ENCODE measurements around the gene GRAMD1A.

The GRAMD1A gene

DNA sequence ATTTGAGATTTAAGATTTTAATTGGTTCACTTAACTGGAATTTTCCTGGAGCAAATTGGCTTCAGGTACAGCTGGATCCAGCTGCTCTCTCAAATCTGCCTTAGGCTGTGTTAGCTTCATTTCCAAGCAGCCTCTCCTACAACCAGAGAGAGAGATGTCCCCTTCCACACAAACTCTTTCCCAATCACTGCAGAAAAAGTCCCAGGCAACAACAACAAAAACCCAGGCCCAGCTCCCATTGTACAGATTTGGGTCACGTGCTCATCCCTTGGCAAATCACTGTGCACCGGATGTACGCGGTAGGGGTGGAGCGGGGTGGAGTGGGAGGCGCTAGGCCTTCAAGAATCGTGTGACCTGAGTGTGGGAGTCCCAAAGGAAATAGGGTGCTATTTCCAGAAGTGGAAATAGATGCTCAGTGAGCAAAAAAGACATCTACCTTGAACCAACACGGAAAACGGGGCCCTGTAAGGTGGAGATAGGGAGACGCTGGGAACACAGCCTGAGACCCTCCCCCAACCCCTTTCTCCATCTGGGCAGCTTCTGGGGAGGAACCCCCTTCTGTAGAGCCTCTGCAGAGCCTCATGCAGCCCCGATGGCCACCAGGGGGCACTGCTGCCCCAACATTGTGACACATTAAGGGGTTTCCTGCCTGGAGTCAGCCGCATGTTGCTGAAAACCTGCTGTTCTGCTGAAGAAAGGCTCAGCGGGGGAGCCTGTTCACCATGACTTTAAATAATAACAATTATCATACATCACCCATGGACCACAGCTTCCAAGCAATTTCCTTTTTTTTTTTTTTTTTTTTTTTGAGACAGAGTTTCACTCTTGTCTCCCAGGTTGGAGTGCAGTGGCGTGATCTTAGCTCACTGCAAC lies 66.8 kb downstream of the GRAMD1A start:
- peak; percentile 81 for DNase-seq (ENCODE audit: low read depth)
- TF ChIP-seq, protein P1, sequence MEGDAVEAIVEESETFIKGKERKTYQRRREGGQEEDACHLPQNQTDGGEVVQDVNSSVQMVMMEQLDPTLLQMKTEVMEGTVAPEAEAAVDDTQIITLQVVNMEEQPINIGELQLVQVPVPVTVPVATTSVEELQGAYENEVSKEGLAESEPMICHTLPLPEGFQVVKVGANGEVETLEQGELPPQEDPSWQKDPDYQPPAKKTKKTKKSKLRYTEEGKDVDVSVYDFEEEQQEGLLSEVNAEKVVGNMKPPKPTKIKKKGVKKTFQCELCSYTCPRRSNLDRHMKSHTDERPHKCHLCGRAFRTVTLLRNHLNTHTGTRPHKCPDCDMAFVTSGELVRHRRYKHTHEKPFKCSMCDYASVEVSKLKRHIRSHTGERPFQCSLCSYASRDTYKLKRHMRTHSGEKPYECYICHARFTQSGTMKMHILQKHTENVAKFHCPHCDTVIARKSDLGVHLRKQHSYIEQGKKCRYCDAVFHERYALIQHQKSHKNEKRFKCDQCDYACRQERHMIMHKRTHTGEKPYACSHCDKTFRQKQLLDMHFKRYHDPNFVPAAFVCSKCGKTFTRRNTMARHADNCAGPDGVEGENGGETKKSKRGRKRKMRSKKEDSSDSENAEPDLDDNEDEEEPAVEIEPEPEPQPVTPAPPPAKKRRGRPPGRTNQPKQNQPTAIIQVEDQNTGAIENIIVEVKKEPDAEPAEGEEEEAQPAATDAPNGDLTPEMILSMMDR (IDR thresholded peaks at IDR 0.05; ENCODE audit: insufficient read depth, low read depth, low read length, missing control alignments), result peak; percentile 94
- H3K4me3 ChIP-seq (ENCODE audit: low read length), result no peak overlapping the region

DNA sequence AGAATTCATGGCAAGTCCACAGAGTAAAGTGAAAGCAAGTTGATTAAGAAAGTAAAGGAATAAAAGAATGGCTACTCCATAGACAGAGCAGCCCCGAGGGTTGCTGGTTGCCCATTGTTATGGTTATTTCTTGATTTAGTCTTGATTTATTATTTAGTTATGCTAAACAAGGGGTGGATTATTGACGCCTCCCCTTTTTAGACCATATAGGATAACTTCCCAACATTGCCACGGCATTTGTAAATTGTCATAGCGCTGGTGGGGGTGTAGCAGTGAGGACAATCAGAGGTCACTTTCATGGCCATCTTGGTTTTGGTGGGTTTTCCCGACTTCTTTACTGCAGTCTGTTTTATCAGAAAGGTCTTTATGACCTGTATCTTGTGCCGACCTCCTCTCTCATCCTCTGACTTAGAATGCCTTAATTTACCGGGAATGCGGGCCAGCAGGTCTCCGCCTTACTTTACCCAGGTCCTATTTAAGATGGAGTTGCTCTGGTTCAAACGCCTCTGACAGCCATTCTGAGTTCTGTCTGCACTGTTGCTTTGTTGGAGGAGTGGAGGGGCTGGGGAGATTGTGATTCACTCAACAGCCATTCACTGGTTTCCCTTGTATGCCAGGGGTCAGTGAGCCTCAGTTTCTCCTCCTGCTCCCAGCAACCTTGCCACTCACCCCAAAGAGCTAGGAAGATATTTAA lies 69.0 kb downstream of the GRAMD1A start:
- DNase-seq (ENCODE audit: low read depth), result no peak
- TF ChIP-seq, protein P1 (IDR thresholded peaks at IDR 0.05; ENCODE audit: insufficient read depth, low read depth, low read length, missing control alignments), result no peak
- H3K4me3 ChIP-seq (ENCODE audit: low read length), result no peak overlapping the region

GRCh38 chr19:35069696-35070095 lies 69.6 kb downstream of the GRAMD1A start:
- H3K4me3 ChIP-seq (ENCODE audit: low read length), result no peak overlapping the region
- TF ChIP-seq, protein P1 (IDR thresholded peaks at IDR 0.05; ENCODE audit: insufficient read depth, low read depth, low read length, missing control alignments), result no peak
- DNase-seq (ENCODE audit: low read depth), result no peak

GRCh38 chr19:35070471-35070870 lies 70.3 kb downstream of the GRAMD1A start:
- H3K4me3 ChIP-seq (ENCODE audit: low read length), result no peak overlapping the region
- DNase-seq (ENCODE audit: low read depth), result no peak
- TF ChIP-seq, protein P1 (IDR thresholded peaks at IDR 0.05; ENCODE audit: insufficient read depth, low read depth, low read length, missing control alignments), result no peak

GRCh38 chr19:35073516-35073915 lies 73.4 kb downstream of the GRAMD1A start:
- TF ChIP-seq, protein P1 (IDR thresholded peaks at IDR 0.05; ENCODE audit: insufficient read depth, low read depth, low read length, missing control alignments), result no peak
- DNase-seq (ENCODE audit: low read depth), result no peak
- no peak overlapping the region for H3K4me3 ChIP-seq (ENCODE audit: low read length)

GRCh38 chr19:35073941-35074340 lies 73.8 kb downstream of the GRAMD1A start:
- H3K4me3 ChIP-seq (ENCODE audit: low read length), result no peak overlapping the region
- TF ChIP-seq, protein P1 (IDR thresholded peaks at IDR 0.05; ENCODE audit: insufficient read depth, low read depth, low read length, missing control alignments), result no peak
- DNase-seq (ENCODE audit: low read depth), result no peak
